HepG2 (cell line): ENCODE measurements around the gene SYNE1. TPM values are rescaled to one million over a fixed set of nuclear protein-coding genes. Genes with fewer than 3 reads are reported as not detected.

ENCODE experiments used
- AHDC1 ChIP-seq: sonication (generic); formaldehyde crosslinking; IDR thresholded peaks from 2 replicates; pipeline ENCODE4 v1.5.1; 2020; ENCODE audit warnings: mild to moderate bottlenecking, missing genetic modification reagents, borderline replicate concordance
- ATM ChIP-seq: fragments of 450-650 bp; IDR thresholded peaks from 2 replicates; pipeline ENCODE4 v1.7.1; 2017; ENCODE audit warnings: mild to moderate bottlenecking, borderline replicate concordance
- HOXA3 ChIP-seq: sonication (generic); formaldehyde crosslinking; IDR thresholded peaks from 2 replicates; pipeline ENCODE4 v1.5.0; 2020; ENCODE audit warnings: missing genetic modification reagents
- JDP2 ChIP-seq: sonication (generic); formaldehyde crosslinking; IDR thresholded peaks from 2 replicates; pipeline ENCODE4 v1.8.1; 2022; ENCODE audit warnings: missing genetic modification reagents, borderline replicate concordance
- KLF16 ChIP-seq, 2 experiments: sonication (generic) in 1 of 2; formaldehyde crosslinking in 1 of 2; IDR thresholded peaks; 2 replicates each; pipeline versions ENCODE4 v1.6.1 to v1.8.0; 2016 to 2023; ENCODE audit warnings: missing genetic modification reagents in 2 of 2, missing compliant biosample characterization in 1 of 2
- NFATC3 ChIP-seq: sonication (generic); formaldehyde crosslinking; IDR thresholded peaks from 2 replicates; pipeline ENCODE4 v1.5.1; 2020; ENCODE audit warnings: mild to moderate bottlenecking, missing genetic modification reagents
- PAX8 ChIP-seq: sonication (generic); formaldehyde crosslinking; IDR thresholded peaks from 2 replicates; pipeline ENCODE4 v1.8.0; 2022; ENCODE audit warnings: mild to moderate bottlenecking, missing genetic modification reagents, borderline replicate concordance
- PCBP2 ChIP-seq: fragments of 200-400 bp; formaldehyde crosslinking; optimal IDR thresholded peaks from 2 replicates; pipeline ENCODE3; 2018; ENCODE audit warnings: low read length, low read depth; ENCODE audit not compliant: poor library complexity, severe bottlenecking
- YY1 ChIP-seq: IDR thresholded peaks from 2 replicates; pipeline ENCODE4 v1.6.1; 2011; ENCODE audit warnings: low read length, low read depth, moderate library complexity, mild to moderate bottlenecking; ENCODE audit not compliant: insufficient read depth, insufficient replicate concordance
- ZNF512B ChIP-seq: sonication (generic); formaldehyde crosslinking; IDR thresholded peaks from 2 replicates; pipeline ENCODE4 v1.5.1; 2020; ENCODE audit warnings: missing genetic modification reagents, mild to moderate bottlenecking, borderline replicate concordance
- ZNF570 ChIP-seq: sonication (generic); formaldehyde crosslinking; IDR thresholded peaks from 2 replicates; pipeline ENCODE4 v1.4.0; 2020; ENCODE audit warnings: mild to moderate bottlenecking, missing genetic modification reagents, borderline replicate concordance
- ZNF709 ChIP-seq: sonication (generic); formaldehyde crosslinking; IDR thresholded peaks from 2 replicates; pipeline ENCODE4 v1.5.0; 2020; ENCODE audit warnings: mild to moderate bottlenecking, missing genetic modification reagents
- polyA plus RNA-seq, 8 experiments: library from polyadenylated mRNA; depleted of rRNA in 3 of 8; stranded (reverse) in 7 of 8; unstranded in 1 of 8; fragments of >200 nt; fragmentation: Illumina TruSeq in 4 of 8; extraction: Trizol in 4 of 8; gene quantifications; 2 replicates each; pipeline versions ENCODE4 v1.2.1 to v1.2.3, GENCODE V29; 2011 to 2016; ENCODE audit warnings: low read depth in 4 of 8, missing spikeins in 1 of 8, mixed read lengths in 1 of 8; ENCODE audit not compliant: insufficient read depth in 1 of 8
- total RNA-seq, 5 experiments: library from RNA; depleted of rRNA; stranded (reverse); fragments of >200 nt; fragmentation: Illumina TruSeq; extraction: Trizol; gene quantifications; 2 replicates each; pipeline ENCODE4 v1.2.3, GENCODE V29; 2016; ENCODE audit warnings: low read depth in 1 of 5
- TF ChIP-seq, protein P1 (sequence below): sonication (generic); formaldehyde crosslinking; IDR thresholded peaks from 2 replicates; pipeline ENCODE4 v1.9.0; 2021; ENCODE audit warnings: missing genetic modification reagents, borderline replicate concordance
- TF ChIP-seq, protein P2 (sequence below): IDR thresholded peaks from 2 replicates; pipeline ENCODE4 v1.6.1; 2016; ENCODE audit warnings: mild to moderate bottlenecking
- TF ChIP-seq, protein P3 (sequence below): sonication (generic); formaldehyde crosslinking; IDR thresholded peaks from 2 replicates; pipeline ENCODE4 v1.5.0; 2020; ENCODE audit warnings: missing genetic modification reagents

SYNE1 gene
- total and polyA plus RNA-seq, 2 of the 13 experiments (the other 11 are each of a cell fraction or from before 2014, with no cell fraction given), result 5.5 to 15.9 TPM

DNA sequence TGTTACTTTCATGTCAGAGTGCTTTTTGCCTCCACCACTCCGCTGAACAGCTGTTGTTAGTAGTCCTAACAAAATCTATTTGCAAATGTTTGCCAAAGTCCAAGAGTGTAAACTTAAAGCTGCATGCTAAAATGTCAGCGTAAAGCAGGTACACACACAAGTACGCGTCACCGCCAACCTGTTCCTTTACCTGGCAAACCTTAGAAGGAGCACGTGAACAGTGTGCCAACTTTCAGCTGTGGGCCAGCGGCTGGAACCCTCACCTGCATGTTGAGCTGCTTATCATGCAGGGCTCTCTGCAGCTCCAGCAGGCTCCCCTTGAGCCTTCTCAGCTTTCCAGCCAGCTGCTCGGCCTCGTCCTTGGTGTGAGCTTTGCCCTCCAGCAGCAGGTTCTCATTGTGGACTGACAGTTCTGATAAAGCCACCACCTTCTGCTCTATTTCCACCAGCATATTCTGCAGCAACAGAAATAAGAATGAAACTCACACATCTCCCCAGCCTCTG is 359.3 kb downstream of the SYNE1 start (continued):
- TF ChIP-seq, protein P1, sequence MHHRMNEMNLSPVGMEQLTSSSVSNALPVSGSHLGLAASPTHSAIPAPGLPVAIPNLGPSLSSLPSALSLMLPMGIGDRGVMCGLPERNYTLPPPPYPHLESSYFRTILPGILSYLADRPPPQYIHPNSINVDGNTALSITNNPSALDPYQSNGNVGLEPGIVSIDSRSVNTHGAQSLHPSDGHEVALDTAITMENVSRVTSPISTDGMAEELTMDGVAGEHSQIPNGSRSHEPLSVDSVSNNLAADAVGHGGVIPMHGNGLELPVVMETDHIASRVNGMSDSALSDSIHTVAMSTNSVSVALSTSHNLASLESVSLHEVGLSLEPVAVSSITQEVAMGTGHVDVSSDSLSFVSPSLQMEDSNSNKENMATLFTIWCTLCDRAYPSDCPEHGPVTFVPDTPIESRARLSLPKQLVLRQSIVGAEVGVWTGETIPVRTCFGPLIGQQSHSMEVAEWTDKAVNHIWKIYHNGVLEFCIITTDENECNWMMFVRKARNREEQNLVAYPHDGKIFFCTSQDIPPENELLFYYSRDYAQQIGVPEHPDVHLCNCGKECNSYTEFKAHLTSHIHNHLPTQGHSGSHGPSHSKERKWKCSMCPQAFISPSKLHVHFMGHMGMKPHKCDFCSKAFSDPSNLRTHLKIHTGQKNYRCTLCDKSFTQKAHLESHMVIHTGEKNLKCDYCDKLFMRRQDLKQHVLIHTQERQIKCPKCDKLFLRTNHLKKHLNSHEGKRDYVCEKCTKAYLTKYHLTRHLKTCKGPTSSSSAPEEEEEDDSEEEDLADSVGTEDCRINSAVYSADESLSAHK (CRISPR knock-in tag), result no peak
- TF ChIP-seq JDP2, result no peak
- TF ChIP-seq YY1, result peak; percentile 19
- no peak for TF ChIP-seq NFATC3 (CRISPR knock-in tag)
- TF ChIP-seq AHDC1, result peak; percentile 92; the same call in 1 of the 2 replicates
- no peak for TF ChIP-seq PCBP2
- TF ChIP-seq ATM, result no peak
- TF ChIP-seq KLF16 (CRISPR knock-in tag; IDR thresholded peaks at IDR 0.05), result peak in 1 of 2 experiments; percentile 63; a peak in 1 of 4 replicates
- TF ChIP-seq ZNF512B (CRISPR knock-in tag), result no peak
- no peak for TF ChIP-seq PAX8 (CRISPR knock-in tag)
- TF ChIP-seq ZNF709 (CRISPR knock-in tag), result peak; percentile 37; the same call in 1 of the 2 replicates
- TF ChIP-seq, protein P2, sequence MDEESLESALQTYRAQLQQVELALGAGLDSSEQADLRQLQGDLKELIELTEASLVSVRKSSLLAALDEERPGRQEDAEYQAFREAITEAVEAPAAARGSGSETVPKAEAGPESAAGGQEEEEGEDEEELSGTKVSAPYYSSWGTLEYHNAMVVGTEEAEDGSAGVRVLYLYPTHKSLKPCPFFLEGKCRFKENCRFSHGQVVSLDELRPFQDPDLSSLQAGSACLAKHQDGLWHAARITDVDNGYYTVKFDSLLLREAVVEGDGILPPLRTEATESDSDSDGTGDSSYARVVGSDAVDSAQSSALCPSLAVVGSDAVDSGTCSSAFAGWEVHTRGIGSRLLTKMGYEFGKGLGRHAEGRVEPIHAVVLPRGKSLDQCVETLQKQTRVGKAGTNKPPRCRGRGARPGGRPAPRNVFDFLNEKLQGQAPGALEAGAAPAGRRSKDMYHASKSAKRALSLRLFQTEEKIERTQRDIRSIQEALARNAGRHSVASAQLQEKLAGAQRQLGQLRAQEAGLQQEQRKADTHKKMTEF (CRISPR knock-in tag), result peak; percentile 95
- TF ChIP-seq ZNF570 (CRISPR knock-in tag), result no peak
- peak; percentile 82 for TF ChIP-seq HOXA3 (CRISPR knock-in tag)
- TF ChIP-seq, protein P3, sequence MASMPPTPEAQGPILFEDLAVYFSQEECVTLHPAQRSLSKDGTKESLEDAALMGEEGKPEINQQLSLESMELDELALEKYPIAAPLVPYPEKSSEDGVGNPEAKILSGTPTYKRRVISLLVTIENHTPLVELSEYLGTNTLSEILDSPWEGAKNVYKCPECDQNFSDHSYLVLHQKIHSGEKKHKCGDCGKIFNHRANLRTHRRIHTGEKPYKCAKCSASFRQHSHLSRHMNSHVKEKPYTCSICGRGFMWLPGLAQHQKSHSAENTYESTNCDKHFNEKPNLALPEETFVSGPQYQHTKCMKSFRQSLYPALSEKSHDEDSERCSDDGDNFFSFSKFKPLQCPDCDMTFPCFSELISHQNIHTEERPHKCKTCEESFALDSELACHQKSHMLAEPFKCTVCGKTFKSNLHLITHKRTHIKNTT, result no peak
